GM12878 (cell line): ENCODE results near the gene CD69.

ENCODE experiments used
- CTCF ChIP-seq, 3 experiments: IDR thresholded peaks in 2 of 3; conservative IDR thresholded peaks in 1 of 3; 2 replicates each; pipeline ENCODE4 v1.5.1; 2011; ENCODE audit warnings: low read depth in 3 of 3, low read length in 3 of 3, mild to moderate bottlenecking in 3 of 3, control low read depth in 2 of 3, moderate library complexity in 2 of 3, inconsistent platforms in 1 of 3, mixed read lengths in 1 of 3; ENCODE audit not compliant: control insufficient read depth in 2 of 3, insufficient read depth in 1 of 3; ENCODE audit errors: extremely low read depth in 1 of 3
- E2F4 ChIP-seq: IDR thresholded peaks from 2 replicates; pipeline ENCODE4 v1.6.1; 2012; ENCODE audit warnings: low read depth, low read length, improper control_type of control experiment
- EP300 ChIP-seq, 2 experiments: fragments of 150-350 bp in 1 of 2; IDR thresholded peaks; 2 replicates each; pipeline ENCODE4 v1.6.1; 2011 to 2012; ENCODE audit warnings: low read depth in 2 of 2, low read length in 2 of 2, borderline replicate concordance in 1 of 2, improper control_type of control experiment in 1 of 2, inconsistent platforms in 1 of 2; ENCODE audit not compliant: control insufficient read depth in 1 of 2
- MAX ChIP-seq: IDR thresholded peaks from 2 replicates; pipeline ENCODE4 v1.6.1; 2012; ENCODE audit warnings: low read depth, low read length, improper control_type of control experiment
- POLR2AphosphoS5 ChIP-seq: IDR thresholded peaks from 2 replicates; pipeline ENCODE4 v1.6.1; 2011; ENCODE audit warnings: mild to moderate bottlenecking, low read length, inconsistent platforms
- TARDBP ChIP-seq: IDR thresholded peaks from 2 replicates; pipeline ENCODE4 v1.6.1; 2016; ENCODE audit warnings: borderline replicate concordance
- ZNF207 ChIP-seq: fragments of 450-650 bp; IDR thresholded peaks from 2 replicates; pipeline ENCODE4 v1.6.1; 2014; ENCODE audit warnings: antibody characterized with exemption, mild to moderate bottlenecking, borderline replicate concordance
- ZNF384 ChIP-seq: IDR thresholded peaks from 2 replicates; pipeline ENCODE4 v1.6.1; 2012; ENCODE audit warnings: low read depth, mild to moderate bottlenecking, low read length, improper control_type of control experiment, borderline replicate concordance
- TF ChIP-seq, protein P1 (sequence below): IDR thresholded peaks from 2 replicates; pipeline ENCODE4 v1.6.1; 2012; ENCODE audit warnings: mild to moderate bottlenecking, low read depth, low read length

- TF ChIP-seq POLR2AphosphoS5 (no peak), E2F4 (no peak), MAX (no peak), CTCF (IDR thresholded peaks at IDR 0.05 in 2 of 3, conservative IDR thresholded peaks at IDR 0.05 in 1 of 3; ENCODE audit: control insufficient read depth in 2 of 3, extremely low read depth in 1 of 3, insufficient read depth in 1 of 3, low read depth in 3 of 3, low read length in 3 of 3) (no peak), EP300 (IDR thresholded peaks at IDR 0.05; ENCODE audit: borderline replicate concordance in 1 of 2, control insufficient read depth in 1 of 2, low read depth in 2 of 2, low read length in 2 of 2) (no peak), TARDBP (no peak), ZNF207 (no peak), ZNF384 (no peak)
- TF ChIP-seq, protein P1, sequence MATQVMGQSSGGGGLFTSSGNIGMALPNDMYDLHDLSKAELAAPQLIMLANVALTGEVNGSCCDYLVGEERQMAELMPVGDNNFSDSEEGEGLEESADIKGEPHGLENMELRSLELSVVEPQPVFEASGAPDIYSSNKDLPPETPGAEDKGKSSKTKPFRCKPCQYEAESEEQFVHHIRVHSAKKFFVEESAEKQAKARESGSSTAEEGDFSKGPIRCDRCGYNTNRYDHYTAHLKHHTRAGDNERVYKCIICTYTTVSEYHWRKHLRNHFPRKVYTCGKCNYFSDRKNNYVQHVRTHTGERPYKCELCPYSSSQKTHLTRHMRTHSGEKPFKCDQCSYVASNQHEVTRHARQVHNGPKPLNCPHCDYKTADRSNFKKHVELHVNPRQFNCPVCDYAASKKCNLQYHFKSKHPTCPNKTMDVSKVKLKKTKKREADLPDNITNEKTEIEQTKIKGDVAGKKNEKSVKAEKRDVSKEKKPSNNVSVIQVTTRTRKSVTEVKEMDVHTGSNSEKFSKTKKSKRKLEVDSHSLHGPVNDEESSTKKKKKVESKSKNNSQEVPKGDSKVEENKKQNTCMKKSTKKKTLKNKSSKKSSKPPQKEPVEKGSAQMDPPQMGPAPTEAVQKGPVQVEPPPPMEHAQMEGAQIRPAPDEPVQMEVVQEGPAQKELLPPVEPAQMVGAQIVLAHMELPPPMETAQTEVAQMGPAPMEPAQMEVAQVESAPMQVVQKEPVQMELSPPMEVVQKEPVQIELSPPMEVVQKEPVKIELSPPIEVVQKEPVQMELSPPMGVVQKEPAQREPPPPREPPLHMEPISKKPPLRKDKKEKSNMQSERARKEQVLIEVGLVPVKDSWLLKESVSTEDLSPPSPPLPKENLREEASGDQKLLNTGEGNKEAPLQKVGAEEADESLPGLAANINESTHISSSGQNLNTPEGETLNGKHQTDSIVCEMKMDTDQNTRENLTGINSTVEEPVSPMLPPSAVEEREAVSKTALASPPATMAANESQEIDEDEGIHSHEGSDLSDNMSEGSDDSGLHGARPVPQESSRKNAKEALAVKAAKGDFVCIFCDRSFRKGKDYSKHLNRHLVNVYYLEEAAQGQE = no peak
These were observed 1.7 kb upstream of the CD69 start for GRCh38 chr12:9762369-9762768.
